Activated naive CD4-positive, alpha-beta T cell treated with Interleukin-2 at 50 U/mL for 16 hours (primary cell): Measurements from ENCODE around the gene MAGOH.

Source experiments
- DNase-seq: peaks from one replicate; pipeline ENCODE4 v3.0.0-alpha.2; 2020

Gene MAGOH

GRCh38 chr1:53183095-53183990 lies 55.0 kb downstream of the MAGOH start:
- no peak for DNase-seq

GRCh38 chr1:53182716-53183094 lies 55.6 kb downstream of the MAGOH start:
- DNase-seq: no peak

GRCh38 chr1:53182111-53182593 lies 56.2 kb downstream of the MAGOH start:
- peak; percentile 82 for DNase-seq

- DNase-seq: no peak
These were observed 57.4 kb downstream of the MAGOH start for GRCh38 chr1:53180951-53181350.

GRCh38 chr1:53180226-53180625 lies 58.1 kb downstream of the MAGOH start:
- no peak for DNase-seq
